Kidney tubule cell (primary cell): ENCODE results near the gene SIGLECL1.

ENCODE experiments used
- DNase-seq: peaks from one replicate; pipeline ENCODE4 v3.0.0-alpha.2; 2018; ENCODE audit warnings: low spot score

The SIGLECL1 gene

GRCh38 chr19:51252306-51253079 lies 1.6 kb downstream of the SIGLECL1 start:
- no peak for DNase-seq

GRCh38 chr19:51253088-51253806 lies 2.4 kb downstream of the SIGLECL1 start:
- no peak for DNase-seq

GRCh38 chr19:51256155-51256625 lies 5.3 kb downstream of the SIGLECL1 start:
- DNase-seq, result no peak

- DNase-seq, result no peak
Observed at GRCh38 chr19:51257471-51257870, 6.6 kb downstream of the SIGLECL1 start.

- DNase-seq, result no peak
Observed at GRCh38 chr19:51258165-51259160, 7.6 kb downstream of the SIGLECL1 start.

GRCh38 chr19:51259348-51260245 lies 8.7 kb downstream of the SIGLECL1 start:
- peak; percentile 39 for DNase-seq

GRCh38 chr19:51263808-51264207 lies 12.9 kb downstream of the SIGLECL1 start:
- no peak for DNase-seq

GRCh38 chr19:51271067-51271466 lies 20.2 kb downstream of the SIGLECL1 start:
- DNase-seq, result no peak

- peak; percentile 10 for DNase-seq
Observed at GRCh38 chr19:51272183-51272810, 21.4 kb downstream of the SIGLECL1 start.

- peak; percentile 45 for DNase-seq
Observed at GRCh38 chr19:51274049-51274770, 23.3 kb downstream of the SIGLECL1 start.

GRCh38 chr19:51277112-51277511 lies 26.2 kb downstream of the SIGLECL1 start:
- DNase-seq, result no peak

GRCh38 chr19:51282335-51282734 lies 31.5 kb downstream of the SIGLECL1 start:
- DNase-seq, result no peak

- no peak for DNase-seq
Observed at GRCh38 chr19:51285682-51286081, 34.8 kb downstream of the SIGLECL1 start.

- no peak for DNase-seq
Observed at GRCh38 chr19:51289635-51290034, 38.8 kb downstream of the SIGLECL1 start.

GRCh38 chr19:51292971-51293370 lies 42.1 kb downstream of the SIGLECL1 start:
- no peak for DNase-seq

- DNase-seq, result no peak
Observed at GRCh38 chr19:51293571-51294210, 42.8 kb downstream of the SIGLECL1 start.

GRCh38 chr19:51294211-51294976 lies 43.5 kb downstream of the SIGLECL1 start:
- DNase-seq, result no peak

- DNase-seq, result no peak
Observed at GRCh38 chr19:51294977-51295375, 44.1 kb downstream of the SIGLECL1 start.
